ENCODE data around the gene FAM81A.
"Not testable (repeated sequence)": the region's sequence is repeated elsewhere in the genome, so short reads cannot be mapped to it uniquely, and the experiment has no call there.

FAM81A gene

DNA sequence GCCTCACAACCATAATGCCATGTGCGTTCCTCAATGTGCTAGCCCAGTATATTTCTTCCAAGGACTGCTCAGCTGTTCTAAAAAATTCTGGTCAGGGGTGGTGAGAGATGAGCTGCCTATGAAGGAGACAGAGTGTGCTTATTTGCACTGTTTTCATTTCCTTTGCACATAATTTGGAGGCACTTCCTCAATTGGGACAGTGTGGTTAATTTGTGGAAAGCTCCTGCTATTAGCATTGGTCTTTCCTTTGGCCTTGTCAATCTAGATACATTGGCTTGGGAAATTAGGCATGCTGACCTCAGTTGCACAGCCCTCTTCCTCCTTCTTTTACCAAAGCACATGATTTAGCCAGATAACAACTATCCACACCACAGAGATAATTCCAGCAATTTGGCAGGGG lies 9.4 kb downstream of the FAM81A start:
- Histone ChIP-seq H4K20me1 (no peaks in the 10 kb centered on the region), H3K27me3 (no peaks in the 10 kb centered on the region), H3K9ac (no peak overlapping the region), H3K4me3 (no peak overlapping the region), H3K36me3 (no peaks in the 10 kb centered on the region), H3K27ac (peak overlapping the region in 1 of 11 experiments; percentile 21; a peak in 1 of 22 replicates), H3K9me3 (replicated peaks in 1 of 11) (no peaks in the 10 kb centered on the region), H3K4me1 (peaks cover 0 to 23% (median 15%) of the 10 kb centered on the region in 10 experiments; a peak in 14 of 20 replicates), H3K4me2 (peak overlapping the region in 5 of 11 experiments; percentile 31 to 90 (median 73); a peak in 10 of 22 replicates)
- no peak for TF ChIP-seq Cebpa-rat (IDR thresholded peaks at IDR 0.05)

DNA sequence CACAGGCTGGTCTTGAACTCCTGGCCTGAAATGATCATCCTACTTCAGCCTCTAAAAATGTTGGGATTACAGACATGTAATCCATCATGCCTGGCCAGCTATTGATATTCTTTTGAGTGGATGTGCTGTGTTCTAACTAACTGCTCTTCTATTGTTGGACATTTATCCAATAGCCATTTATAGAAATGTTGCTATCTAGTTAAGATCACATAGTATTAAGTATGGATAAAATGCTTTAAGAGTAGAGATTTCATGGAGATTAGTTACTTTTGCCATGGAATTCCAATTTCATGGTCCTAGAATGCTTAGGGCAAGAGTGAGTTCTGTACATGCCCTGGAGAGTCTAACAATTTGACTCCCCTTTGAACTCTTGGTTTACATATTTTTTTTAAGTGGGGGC lies 10.9 kb downstream of the FAM81A start:
- TF ChIP-seq Cebpa-rat (IDR thresholded peaks at IDR 0.05) = no peak
- peaks cover 0 to 22% (median 11%) of the 10 kb centered on the region in 10 experiments; a peak in 11 of 20 replicates for H3K4me1 ChIP-seq
- no peaks in the 10 kb centered on the region for H3K36me3 ChIP-seq
- H3K4me3 ChIP-seq = no peak overlapping the region
- H3K4me2 ChIP-seq = no peak overlapping the region
- no peaks in the 10 kb centered on the region for H3K27me3 ChIP-seq
- no peak overlapping the region for H3K9ac ChIP-seq
- no peaks in the 10 kb centered on the region for H4K20me1 ChIP-seq
- H3K27ac ChIP-seq = no peak overlapping the region
- no peaks in the 10 kb centered on the region for H3K9me3 ChIP-seq (replicated peaks in 1 of 11)

DNA sequence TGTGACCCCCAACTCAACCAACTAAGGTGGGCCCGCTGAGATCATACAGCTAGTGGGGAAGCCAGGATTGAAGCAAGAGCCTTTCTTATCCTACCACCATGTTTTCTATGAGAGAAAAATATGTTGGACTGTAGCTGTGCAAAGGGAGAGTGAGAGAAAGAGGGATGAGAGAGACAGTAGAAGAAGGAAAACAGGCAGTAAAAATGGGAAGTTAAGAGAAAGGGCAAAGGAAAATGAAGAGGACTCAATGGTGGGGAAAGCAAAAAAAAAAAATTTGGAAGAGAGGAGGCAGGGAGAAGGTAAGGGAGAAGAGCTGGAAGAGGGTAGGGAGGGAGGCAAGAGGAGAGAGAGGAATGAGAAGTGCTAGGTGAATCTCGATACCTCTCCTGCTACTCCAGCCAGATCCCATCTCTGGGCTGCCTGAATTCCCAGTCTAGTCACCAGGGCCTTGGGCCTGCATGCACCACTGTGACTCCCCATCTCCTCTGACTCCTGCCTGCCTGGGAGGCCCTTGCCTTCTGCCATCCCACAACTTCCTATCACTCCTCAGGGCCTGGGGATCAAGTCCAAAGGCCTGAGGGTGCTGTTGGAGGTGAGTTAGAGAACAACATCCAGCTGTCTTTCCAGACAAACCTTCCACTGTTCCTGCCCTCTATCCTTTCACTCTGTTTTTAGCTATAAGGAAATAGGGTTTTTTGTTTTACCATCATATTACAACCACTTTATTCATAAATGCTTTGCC lies 15.7 kb downstream of the FAM81A start:
- H4K20me1 ChIP-seq = no peaks in the 10 kb centered on the region
- H3K4me2 ChIP-seq = no peak overlapping the region
- no peaks in the 10 kb centered on the region for H3K27me3 ChIP-seq
- no peak for TF ChIP-seq Cebpa-rat (IDR thresholded peaks at IDR 0.05)
- H3K9ac ChIP-seq = no peak overlapping the region
- H3K27ac ChIP-seq = no peak overlapping the region
- no peaks in the 10 kb centered on the region for H3K4me1 ChIP-seq
- H3K4me3 ChIP-seq = no peak overlapping the region
- no peaks in the 10 kb centered on the region for H3K9me3 ChIP-seq (replicated peaks in 1 of 11)
- H3K36me3 ChIP-seq = no peaks in the 10 kb centered on the region

DNA sequence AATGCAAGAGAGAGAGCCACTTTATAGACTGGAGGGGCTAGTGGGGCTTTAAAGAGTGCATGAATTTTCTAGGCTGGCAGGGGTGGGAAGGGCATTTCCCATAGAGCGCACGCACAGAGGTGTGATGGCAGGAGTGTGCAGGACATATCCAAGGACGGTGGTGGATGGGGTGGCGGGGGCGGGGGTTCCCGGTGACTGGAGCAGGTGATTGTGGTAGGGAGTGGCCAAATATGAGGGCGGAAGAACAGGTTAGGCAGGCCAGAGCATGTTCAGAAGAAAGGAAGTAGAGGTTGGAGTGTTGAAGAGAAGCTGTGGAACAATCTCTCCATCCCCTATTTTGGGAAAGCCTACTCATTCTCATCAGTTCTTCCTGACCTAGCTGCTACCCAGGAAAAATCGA lies 18.1 kb downstream of the FAM81A start:
- Histone ChIP-seq H3K27ac (no peak overlapping the region), H3K4me3 (no peak overlapping the region), H3K4me1 (no peaks in the 10 kb centered on the region), H3K27me3 (no peaks in the 10 kb centered on the region), H3K36me3 (peaks cover 0 to 6% (median 2%) of the 10 kb centered on the region in 11 experiments; a peak in 6 of 22 replicates), H3K4me2 (no peak overlapping the region), H3K9ac (no peak overlapping the region), H4K20me1 (no peaks in the 10 kb centered on the region), H3K9me3 (replicated peaks in 1 of 11) (peaks cover 1 to 3% (median 2%) of the 10 kb centered on the region in 11 experiments; a peak in 16 of 22 replicates)
- TF ChIP-seq Cebpa-rat (IDR thresholded peaks at IDR 0.05) = no peak

DNA sequence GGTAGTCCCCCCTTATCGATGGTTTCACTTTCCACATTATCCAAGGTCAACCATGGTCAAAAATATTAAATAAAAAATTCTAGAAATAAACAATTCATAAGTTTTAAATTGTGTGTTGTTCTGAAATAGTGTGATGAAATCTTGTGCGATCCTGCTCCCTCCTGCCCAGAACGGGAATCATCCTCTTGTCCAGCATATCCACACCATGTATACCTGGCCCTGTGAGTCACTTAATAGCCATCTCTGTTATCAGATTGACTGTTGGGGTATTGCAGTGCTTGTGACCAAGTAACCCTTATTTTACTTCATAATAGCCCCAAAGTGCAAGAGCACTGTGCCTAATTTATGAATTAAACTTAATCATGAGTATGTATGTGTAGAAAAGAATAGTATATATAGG lies 19.1 kb downstream of the FAM81A start:
- Histone ChIP-seq H3K27me3 (no peaks in the 10 kb centered on the region), H3K27ac (no peak overlapping the region), H3K36me3 (peaks cover 0 to 12% (median 9%) of the 10 kb centered on the region in 11 experiments; a peak in 10 of 22 replicates), H4K20me1 (no peaks in the 10 kb centered on the region), H3K4me1 (no peaks in the 10 kb centered on the region), H3K4me2 (no peak overlapping the region), H3K4me3 (no peak overlapping the region), H3K9me3 (replicated peaks in 1 of 11) (peaks cover 10 to 13% (median 12%) of the 10 kb centered on the region in 11 experiments), H3K9ac (no peak overlapping the region)
- TF ChIP-seq Cebpa-rat (IDR thresholded peaks at IDR 0.05) = no peak

DNA sequence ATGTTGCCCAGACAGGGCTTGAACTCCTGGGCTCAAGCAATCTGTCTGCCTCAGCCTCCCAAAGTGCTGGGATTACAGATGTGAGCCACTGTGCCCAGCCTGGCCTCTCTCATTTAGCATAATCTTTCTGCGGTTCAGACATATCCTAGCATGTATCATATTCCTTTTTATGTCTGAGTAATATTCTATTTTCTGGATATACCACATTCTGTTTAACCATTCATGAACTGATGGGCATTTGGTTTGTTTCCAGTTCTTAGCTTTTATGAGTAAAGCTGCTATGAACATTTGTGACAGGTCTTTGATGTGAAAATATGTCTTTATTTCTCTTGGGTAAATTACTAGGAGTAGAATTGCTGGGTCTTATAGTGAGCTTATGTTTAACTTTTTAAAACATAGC lies 23.5 kb downstream of the FAM81A start:
- Histone ChIP-seq H3K36me3 (peaks cover 0 to 12% (median 9%) of the 10 kb centered on the region in 11 experiments; a peak in 10 of 22 replicates), H3K4me2 (no peak overlapping the region), H3K4me3 (no peak overlapping the region), H3K9me3 (replicated peaks in 1 of 11) (peaks cover 17 to 31% (median 21%) of the 10 kb centered on the region in 11 experiments), H4K20me1 (no peaks in the 10 kb centered on the region), H3K9ac (no peak overlapping the region), H3K27ac (no peak overlapping the region), H3K4me1 (no peaks in the 10 kb centered on the region), H3K27me3 (no peaks in the 10 kb centered on the region)
- no peak for TF ChIP-seq Cebpa-rat (IDR thresholded peaks at IDR 0.05)

DNA sequence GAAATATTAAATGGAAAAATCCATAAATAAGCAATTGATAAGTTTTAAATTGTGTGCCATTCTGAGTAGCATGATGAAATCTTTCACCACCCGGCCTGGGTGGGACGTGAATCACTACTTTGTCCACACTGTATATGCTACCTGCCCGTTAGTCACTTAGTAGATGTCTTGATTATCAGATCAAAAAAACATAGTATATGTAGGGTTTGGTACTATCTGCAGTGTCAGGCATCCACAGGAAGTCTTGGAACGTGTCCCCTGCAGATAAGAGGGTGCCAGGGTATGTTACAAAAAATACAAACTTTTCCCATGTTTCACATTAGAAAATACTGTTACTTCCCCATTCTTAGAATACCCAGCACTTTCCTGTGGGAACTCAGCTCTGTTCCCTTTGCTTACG lies 35.2 kb downstream of the FAM81A start:
- H3K4me1 ChIP-seq = peaks cover 0 to 12% (median 0%) of the 10 kb centered on the region in 10 experiments; a peak in 7 of 20 replicates
- H3K4me3 ChIP-seq = no peak overlapping the region

DNA sequence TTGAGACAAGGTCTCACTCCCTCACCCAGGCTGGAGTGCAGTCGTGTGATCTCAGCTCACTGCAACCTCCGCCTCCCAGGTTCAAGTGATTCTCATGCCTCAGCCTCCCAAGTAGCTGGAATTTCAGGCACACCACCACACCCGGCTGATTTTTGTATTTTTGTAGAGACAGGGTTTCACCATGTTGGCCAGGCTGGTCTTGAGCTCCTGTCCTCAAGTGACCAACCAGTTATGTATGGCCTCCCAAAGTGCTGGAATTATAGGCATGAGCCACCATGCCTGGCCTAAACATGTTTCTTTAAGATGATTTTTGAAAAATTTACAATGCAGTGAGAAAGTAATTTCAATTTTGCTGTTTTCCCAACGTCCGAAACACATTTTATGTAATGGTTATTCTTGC lies 37.2 kb downstream of the FAM81A start:
- H3K36me3 ChIP-seq; H3K4me3 ChIP-seq; H4K20me1 ChIP-seq; H3K9me3 ChIP-seq (replicated peaks in 1 of 11); H3K9ac ChIP-seq; H3K4me2 ChIP-seq; H3K27me3 ChIP-seq; H3K27ac ChIP-seq: not testable (repeated sequence)
- H3K4me1 ChIP-seq = peaks cover 0 to 12% (median 0%) of the 10 kb centered on the region in 10 experiments; a peak in 7 of 20 replicates

More for the DNA sequence above, 35.2 kb downstream of the FAM81A start:
- TF ChIP-seq Cebpa-rat (IDR thresholded peaks at IDR 0.05) = no peak
- Histone ChIP-seq H3K27ac (no peak overlapping the region), H3K9ac (no peak overlapping the region), H3K27me3 (no peaks in the 10 kb centered on the region), H4K20me1 (no peaks in the 10 kb centered on the region), H3K9me3 (replicated peaks in 1 of 11) (no peaks in the 10 kb centered on the region), H3K36me3 (no peaks in the 10 kb centered on the region), H3K4me2 (peak overlapping the region in 3 of 11 experiments; percentile 39 to 57 (median 50); a peak in 6 of 22 replicates)

DNA sequence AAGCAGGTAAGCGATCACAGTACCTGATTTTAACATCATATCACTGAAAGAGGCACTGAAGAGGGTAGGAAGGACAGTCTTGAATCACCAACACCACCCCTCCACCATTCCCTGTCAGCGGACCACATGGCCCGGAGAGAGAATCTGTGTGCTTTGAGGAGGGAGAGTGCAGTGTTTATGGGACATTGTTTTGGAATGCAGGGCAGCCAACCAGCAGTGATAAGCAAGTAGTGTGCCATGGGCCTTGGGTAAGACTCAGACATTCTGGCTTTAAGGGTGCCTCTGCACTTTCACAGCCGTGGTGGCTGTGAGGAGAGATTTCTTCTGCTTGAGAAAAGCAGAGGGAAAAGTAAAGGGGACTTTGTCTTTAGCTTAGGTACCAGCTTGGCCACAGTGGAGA lies 46.4 kb downstream of the FAM81A start:
- Histone ChIP-seq H3K4me1 (no peaks in the 10 kb centered on the region), H3K36me3 (no peaks in the 10 kb centered on the region), H4K20me1 (no peaks in the 10 kb centered on the region), H3K4me2 (no peak overlapping the region), H3K9me3 (replicated peaks in 1 of 11) (peaks cover 0 to 7% (median under 1%) of the 10 kb centered on the region in 11 experiments; a peak in 3 of 22 replicates), H3K4me3 (no peak overlapping the region), H3K9ac (no peak overlapping the region), H3K27me3 (no peaks in the 10 kb centered on the region), H3K27ac (no peak overlapping the region)
- no peak for TF ChIP-seq Cebpa-rat (IDR thresholded peaks at IDR 0.05)

DNA sequence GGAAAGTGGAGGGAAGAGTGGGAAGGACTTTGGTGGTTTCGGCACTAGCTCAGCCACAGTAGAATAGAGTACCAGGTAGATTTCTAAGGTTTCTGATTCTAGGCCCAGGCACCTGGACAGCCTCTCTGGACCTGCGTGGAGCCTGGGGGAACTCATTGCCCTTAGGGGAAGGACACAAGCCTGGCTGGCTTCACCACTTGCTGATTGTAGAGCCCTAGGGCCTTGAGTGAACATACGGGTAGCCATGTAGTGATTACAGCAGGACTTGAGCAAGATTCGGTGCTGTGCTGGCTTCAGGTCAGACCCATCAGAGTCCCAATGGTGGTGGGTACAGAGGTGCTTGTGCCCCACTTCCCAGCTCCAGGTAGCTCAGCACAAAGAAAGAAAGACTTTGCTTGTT lies 47.0 kb downstream of the FAM81A start:
- no peak overlapping the region for H3K27ac ChIP-seq
- no peak overlapping the region for H3K4me2 ChIP-seq
- no peaks in the 10 kb centered on the region for H3K36me3 ChIP-seq
- no peaks in the 10 kb centered on the region for H3K27me3 ChIP-seq
- H3K9me3 ChIP-seq (replicated peaks in 1 of 11) = peaks cover 0 to 10% (median 4%) of the 10 kb centered on the region in 11 experiments; a peak in 5 of 22 replicates
- no peaks in the 10 kb centered on the region for H3K4me1 ChIP-seq
- no peaks in the 10 kb centered on the region for H4K20me1 ChIP-seq
- no peak overlapping the region for H3K9ac ChIP-seq
- H3K4me3 ChIP-seq = no peak overlapping the region
- TF ChIP-seq Cebpa-rat (IDR thresholded peaks at IDR 0.05) = no peak

DNA sequence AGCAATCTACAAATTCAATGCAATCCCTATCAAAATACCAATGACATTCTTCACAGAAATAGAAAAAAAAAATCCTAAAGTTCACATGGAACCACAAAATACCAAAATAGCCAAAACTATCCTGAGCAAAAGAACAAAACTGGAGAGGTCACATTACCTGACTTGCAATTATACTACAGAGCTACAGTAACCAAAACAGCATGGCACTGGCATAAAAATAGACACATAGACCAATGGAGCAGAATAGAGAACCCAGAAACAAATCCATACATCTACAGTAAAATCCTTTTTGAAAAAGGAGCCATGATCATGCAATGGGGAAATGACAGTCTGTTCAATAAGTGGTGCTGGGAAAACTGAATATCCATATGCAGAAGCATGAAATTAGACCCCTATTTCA lies 51.5 kb downstream of the FAM81A start:
- H3K9ac ChIP-seq; H3K4me3 ChIP-seq; H3K27me3 ChIP-seq; H3K4me1 ChIP-seq; H3K27ac ChIP-seq; H3K4me2 ChIP-seq; H3K36me3 ChIP-seq; H3K9me3 ChIP-seq (replicated peaks in 1 of 11); H4K20me1 ChIP-seq: not testable (repeated sequence)

Measured in BLaER1 treated with 17β-estradiol and CSF1 and Interleukin-3, amounts not matched to agents 10 nM and 100 nM (cell line).